NB4 (cell line): ENCODE data around the gene NATD1.

Source experiments
- CTCF ChIP-seq: IDR thresholded peaks from one replicate; pipeline ENCODE4 v1.5.1; 2012; ENCODE audit warnings: low read depth, low read length
- MAX ChIP-seq: IDR thresholded peaks from 2 replicates; pipeline ENCODE4 v1.6.1; 2011; ENCODE audit warnings: low read depth, low read length
- POLR2A ChIP-seq: IDR thresholded peaks from 2 replicates; pipeline ENCODE4 v1.6.1; 2011; ENCODE audit warnings: mild to moderate bottlenecking; ENCODE audit not compliant: insufficient read length; ENCODE audit errors: extremely low read depth

GRCh38 chr17:21292867-21293830 is 39.9 kb upstream of the NATD1 start:
- TF ChIP-seq CTCF (no peak), POLR2A (no peak), MAX (no peak)
